Measurements from ENCODE around the gene SHB.
A peak's percentile ranks its signal among the peaks of the same experiment; 100 is the strongest.

SHB gene

GRCh38 chr9:38043931-38044623, 24.9 kb downstream of the SHB start:
- peak in 2 of 56 donors; percentile 11 to 17 for DNase-seq

GRCh38 chr9:38042626-38043357, 26.2 kb downstream of the SHB start:
- DNase-seq = peak in 1 of 56 donors; percentile 9

- DNase-seq = no peak
Measured at GRCh38 chr9:38041564-38042243, 27.3 kb downstream of the SHB start.

DNA sequence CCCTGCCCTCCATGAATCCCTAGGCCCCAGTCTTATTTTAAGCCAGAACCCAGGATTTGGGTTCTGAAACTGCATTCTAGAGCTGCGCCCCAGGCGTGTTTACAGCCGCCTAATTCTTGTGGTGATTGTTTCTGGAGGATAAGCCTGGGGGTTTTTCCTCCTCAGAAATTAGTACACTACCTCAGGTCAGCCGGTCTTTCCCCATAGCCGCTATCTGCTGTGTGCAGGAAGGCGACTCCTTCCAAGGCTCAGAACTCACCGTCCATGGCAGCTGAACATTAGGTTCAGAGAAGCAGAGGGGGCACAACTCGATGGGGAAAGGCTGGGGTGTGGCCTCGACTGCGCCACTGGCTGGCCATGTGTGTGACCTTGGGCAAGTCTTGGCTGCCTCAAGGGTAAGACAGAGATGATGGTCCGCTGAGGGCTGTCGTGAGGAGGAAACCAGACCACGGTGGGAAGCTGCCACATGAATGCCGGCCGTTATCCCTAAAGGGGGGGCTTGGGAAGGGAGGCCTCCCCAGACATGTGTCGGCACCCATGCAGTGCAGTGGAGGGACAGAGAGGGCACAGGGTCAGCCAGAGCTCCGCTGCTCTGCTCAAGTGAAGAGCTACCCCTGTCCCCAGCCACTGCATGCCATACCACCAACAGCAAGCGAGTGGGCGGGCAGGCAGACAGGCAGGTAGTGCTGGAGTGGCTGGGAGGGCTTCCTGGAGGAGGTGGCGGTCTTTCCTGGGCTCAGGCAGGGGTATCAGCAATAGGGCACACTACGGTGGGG, 28.9 kb downstream of the SHB start:
- no peak for DNase-seq

- no peak for DNase-seq
Measured at GRCh38 chr9:38039090-38039906, 29.7 kb downstream of the SHB start.

DNA sequence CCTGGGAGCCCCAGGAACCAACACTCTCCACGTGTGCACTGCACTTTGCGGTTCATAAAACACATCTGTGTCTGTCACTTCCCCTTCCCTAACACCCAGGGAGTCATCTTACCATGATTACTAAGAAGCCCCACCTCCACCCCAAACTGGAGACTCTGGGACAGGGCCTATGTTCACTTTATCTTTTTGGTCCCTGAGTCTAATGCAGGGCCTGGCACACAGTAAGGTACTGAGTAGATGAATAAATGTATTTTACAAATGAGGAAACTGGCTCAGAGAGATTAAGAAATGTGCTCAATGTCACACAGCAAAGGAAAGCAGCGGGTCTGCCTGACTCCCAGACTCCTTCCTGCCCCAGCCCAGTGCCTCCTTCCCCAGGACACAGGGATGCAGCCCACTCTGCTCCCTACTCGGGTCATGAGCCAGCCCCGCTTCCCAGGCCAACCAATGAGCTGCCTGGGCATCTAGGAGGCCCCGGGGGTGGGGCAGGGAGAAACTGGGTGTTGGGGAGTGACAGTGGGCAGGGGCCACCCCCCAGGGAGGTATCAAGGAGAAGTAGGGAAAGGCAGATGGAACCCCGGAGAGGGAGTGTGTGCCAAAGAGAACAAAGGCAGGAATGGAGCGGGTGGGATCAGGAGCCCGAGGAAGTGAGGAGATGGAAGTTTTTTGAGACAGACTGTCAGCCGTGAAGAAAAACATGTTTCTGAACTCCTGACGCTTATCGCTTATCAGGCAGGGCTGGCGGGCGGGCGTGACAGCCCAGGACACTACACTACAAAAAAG, 30.5 kb downstream of the SHB start:
- no peak for DNase-seq

DNA sequence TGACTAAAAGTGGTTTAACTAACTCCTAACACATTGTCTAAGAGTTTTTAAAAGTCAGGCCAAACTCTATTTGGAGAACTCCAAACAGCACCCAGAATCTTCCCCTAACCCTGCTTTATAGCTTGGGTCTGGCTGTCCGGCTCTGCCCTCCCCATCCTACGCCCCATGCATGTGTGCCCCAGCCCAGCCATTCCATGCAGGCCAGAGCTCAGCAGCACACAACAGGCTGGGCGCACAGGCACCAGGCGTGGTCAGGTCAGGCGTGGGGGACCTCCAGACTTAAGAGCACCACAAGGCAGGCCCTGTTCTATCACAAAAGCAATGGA, 31.1 kb downstream of the SHB start:
- no peak for DNase-seq

DNA sequence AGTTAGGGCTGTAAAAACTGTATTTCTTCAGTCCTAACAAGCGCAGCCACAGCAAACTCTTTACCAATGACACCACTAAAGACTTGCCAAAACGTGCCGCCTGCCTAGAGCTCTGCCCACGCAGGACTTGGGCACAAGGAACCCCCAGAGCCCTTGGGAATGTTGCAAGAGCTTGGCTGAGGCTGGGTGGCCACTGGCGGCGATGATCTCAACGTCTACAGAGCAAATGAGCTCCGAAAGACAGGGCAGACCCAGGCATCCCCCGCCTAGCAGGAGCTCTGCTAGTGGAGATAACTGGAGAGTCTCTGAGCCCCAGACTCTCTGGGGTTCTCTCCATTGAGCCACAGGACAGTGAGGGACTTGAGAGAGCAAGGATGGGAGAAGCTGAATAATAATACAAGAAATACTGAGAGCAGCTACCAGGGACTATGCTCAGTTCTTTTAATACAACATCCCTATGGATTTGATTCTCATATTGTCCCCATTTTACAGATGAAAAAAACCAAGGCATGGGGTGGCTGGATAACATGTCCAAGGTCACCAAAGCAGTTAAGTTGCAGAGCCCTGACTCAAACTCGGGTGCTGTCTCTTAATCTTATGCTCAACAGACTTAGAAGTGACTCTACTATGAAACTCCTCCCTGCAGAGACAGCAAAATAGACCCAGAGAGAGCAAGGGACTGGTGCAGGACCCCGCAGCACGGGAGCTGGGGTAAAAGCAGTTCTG, 32.5 kb downstream of the SHB start:
- DNase-seq = no peak

GRCh38 chr9:38035873-38036272, 33.2 kb downstream of the SHB start:
- DNase-seq = no peak

DNA sequence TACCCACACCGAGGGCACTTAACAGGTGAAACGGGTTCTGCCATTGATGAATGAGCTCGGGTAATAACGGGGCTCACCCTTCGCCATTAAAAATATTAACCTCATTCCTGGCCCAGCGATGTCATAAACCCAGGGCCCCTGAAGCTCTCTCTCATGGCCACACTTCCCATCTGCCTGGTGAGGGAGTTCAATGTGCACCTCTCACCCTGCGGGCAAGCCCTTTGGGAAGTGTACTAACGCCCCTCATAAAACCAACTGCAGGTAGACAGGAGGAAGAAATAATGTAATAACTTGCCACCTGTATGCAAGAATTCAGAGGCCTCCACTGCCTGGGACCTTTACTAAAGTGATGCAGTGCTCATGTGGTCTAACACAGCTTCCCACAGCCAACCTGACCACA, 35.1 kb downstream of the SHB start:
- DNase-seq = no peak

- no peak for DNase-seq
Measured at GRCh38 chr9:38032266-38033110, 36.5 kb downstream of the SHB start.

DNA sequence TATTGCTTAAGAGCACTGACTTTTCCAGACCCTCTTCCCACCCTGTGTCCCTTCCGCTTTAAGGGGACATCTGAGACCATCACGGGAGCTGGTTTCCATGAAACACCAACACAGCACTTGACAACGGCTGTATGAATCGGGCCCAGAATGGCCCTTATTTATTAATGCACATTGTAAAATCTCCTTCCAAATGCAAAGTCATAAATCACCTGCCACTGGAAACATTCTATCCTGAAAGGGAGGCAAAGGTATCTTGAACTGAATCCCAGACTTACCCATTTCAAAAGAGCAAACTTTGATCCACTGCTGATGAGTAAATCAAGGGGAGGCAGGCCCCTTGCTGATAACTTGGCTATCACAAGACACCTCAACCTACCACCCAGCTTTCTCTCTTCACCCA, 37.4 kb downstream of the SHB start:
- DNase-seq = no peak

- no peak for DNase-seq
Measured at GRCh38 chr9:38030658-38031057, 38.4 kb downstream of the SHB start.

- peak in 3 of 56 donors; percentile 9 to 26 (median 20) for DNase-seq
Measured at GRCh38 chr9:38029915-38030638, 39.0 kb downstream of the SHB start.

DNA sequence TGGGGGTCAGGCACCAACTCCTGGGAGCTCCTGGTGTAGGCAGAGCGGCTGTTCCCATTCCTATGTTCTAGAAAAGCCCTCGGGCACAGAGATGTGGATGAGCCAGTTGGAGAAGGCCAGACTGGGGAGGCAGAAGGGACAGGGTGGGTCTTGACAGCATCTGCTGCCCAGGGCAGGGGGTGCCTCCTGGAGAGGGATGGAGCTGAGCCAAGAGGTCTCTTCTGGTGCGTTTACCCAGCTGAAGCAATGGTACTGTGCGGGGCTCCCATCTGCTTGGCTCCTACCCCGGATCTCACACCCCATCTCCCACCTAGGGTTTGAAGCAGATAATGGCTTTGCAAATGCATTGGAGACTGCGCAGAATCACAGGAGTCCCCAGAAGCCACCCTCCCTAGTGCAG, 41.3 kb downstream of the SHB start:
- no peak for DNase-seq

DNA sequence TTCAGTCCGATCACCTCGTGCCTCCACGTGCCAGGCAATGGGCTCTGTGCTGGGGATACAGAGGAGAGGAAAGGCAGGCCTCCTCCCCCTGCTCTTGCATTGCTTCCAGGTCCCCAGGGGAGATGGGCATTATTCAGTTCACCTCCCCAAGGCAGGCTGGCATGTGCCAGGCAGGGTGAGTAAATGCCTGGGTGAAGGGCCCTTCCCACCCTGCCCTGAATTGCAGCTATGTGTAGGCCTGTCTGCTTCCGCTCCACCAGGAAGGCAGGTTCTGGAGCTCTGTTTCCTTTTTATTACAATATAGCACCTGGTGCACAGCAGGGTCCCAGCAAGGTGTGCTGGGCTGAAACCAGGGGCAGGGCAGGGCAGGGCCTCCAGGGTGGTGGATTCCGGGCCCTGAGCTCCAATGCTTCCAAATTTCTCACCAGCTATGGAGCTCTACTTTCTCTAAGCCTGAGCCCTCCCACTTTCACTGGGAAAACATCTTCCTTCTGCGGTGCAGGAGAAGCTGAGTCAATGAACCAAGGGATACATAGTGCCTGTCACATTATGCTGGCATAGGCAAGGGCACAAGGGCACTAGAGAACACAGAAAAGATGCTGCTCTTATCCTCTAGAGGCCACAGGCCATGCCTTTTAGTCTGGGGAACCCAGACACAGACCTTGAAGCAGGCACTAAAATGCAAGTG, 42.0 kb downstream of the SHB start:
- peak in 4 of 56 donors; percentile 14 to 29 (median 18) for DNase-seq
